Measurements from ENCODE around the gene RGL4. TPM values are rescaled to one million over a fixed set of nuclear protein-coding genes. Genes with fewer than 3 reads are reported as not detected.

Gene RGL4
- total RNA-seq, 5 donors from 2014 or later (not counting 1 experiment from before 2014, with no cell fraction given): 10.6 to 28.9 (median 13.8) TPM

DNA sequence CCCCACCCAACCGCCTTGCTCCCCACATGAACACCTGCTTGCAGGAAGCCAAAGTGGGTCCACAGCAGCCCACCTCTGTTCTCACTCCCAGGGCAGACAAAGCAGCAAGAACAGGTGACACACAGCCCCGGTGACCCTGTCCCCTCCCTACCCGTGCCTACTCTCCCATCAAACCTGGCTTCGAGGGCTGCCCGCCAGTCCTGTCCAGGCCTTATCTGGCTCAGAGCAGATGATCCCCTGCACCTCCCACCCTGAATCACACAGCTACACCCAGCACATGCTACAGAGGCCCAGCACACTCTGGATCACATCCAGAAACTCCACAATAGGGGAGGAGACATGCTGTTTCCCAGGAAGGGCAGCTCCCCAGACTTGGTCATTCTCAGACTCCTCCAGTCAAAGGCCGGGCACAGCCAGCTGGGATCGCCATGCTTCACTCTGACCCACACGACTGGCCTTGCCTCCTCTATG lies 6.2 kb upstream of the RGL4 start:
- Histone ChIP-seq H3K36me3 (ENCODE audit: control insufficient read depth in 2 of 2, extremely low read depth in 1 of 2, insufficient read depth in 1 of 2, low read length in 1 of 2) (peaks cover 3 to 15% of the 10 kb centered on the region in 2 donors), H3K9me3 (no peaks in the 10 kb centered on the region), H3K4me1 (ENCODE audit: control insufficient read depth in 1 of 2, extremely low read depth in 1 of 2, insufficient read depth in 2 of 2, low read length in 2 of 2) (no peaks in the 10 kb centered on the region), H3K4me3 (ENCODE audit: control insufficient read depth in 1 of 2, extremely low read depth in 1 of 2, low read length in 1 of 2) (no peak overlapping the region), H3K27me3 (replicated peaks in 1 of 2; ENCODE audit: control insufficient read depth in 2 of 2, extremely low read depth in 1 of 2, insufficient read depth in 2 of 2, low read length in 1 of 2) (no peaks in the 10 kb centered on the region), H3K27ac (ENCODE audit: low read length) (no peak overlapping the region)
- ATAC-seq (replicated peaks in 1 of 4) (no peak), DNase-seq (no peak)
- Mint-ChIP-seq H3K4me1 (peaks cover 3 to 13% (median 4%) of the 10 kb centered on the region in 3 donors), H3K9me3 (no peaks in the 10 kb centered on the region), H3K36me3 (peaks cover 23% of the 10 kb centered on the region), H3K27ac (no peak overlapping the region), H3K27me3 (no peaks in the 10 kb centered on the region), H3K4me3 (no peak overlapping the region)
- ChIA-PET POLR2A (no interaction called here), CTCF (interaction anchor here in 1 of 2 donors (0.6 kb wide), 1 partner anchor 107 kb away, joined by 3 read pairs; no protein-coding TSS in a partner anchor)
- 93% methylated on average over 7 of the region's 8 CpGs for WGBS (ENCODE audit: insufficient coverage)

DNA sequence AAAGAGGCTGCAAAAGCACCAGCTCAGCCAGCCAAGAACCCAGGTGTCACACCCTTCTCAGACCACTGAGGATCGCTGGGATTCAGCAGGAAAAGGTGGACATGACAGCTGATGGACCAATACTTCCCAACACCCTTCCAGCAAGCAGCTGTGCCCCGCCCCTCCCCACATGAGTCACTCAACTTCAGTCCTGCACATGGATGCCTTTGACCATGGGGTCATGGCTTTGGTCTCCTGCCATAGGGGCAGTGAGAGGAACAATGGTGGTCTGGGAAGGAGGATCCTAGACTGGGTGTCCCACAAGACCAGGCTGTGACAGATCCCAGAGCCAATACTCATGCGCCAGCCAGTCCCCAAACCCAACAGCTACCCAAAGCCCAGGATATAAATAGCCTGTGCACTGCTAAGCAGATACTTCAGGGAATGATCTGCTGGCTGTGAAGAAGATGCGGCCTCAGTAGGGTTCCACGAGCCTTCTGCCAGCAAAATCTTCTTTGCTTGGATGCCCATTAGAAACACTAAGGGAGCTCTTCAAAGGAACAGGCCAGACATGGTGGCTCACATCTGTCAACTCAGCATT lies 5.5 kb upstream of the RGL4 start:
- H3K36me3 Mint-ChIP-seq: peaks cover 24% of the 10 kb centered on the region
- Histone ChIP-seq H3K36me3 (ENCODE audit: control insufficient read depth in 2 of 2, extremely low read depth in 1 of 2, insufficient read depth in 1 of 2, low read length in 1 of 2) (peaks cover 3 to 15% of the 10 kb centered on the region in 2 donors), H3K9me3 (no peaks in the 10 kb centered on the region), H3K4me1 (ENCODE audit: control insufficient read depth in 1 of 2, extremely low read depth in 1 of 2, insufficient read depth in 2 of 2, low read length in 2 of 2) (no peaks in the 10 kb centered on the region), H3K4me3 (ENCODE audit: control insufficient read depth in 1 of 2, extremely low read depth in 1 of 2, low read length in 1 of 2) (no peak overlapping the region), H3K27ac (ENCODE audit: low read length) (no peak overlapping the region), H3K27me3 (replicated peaks in 1 of 2; ENCODE audit: control insufficient read depth in 2 of 2, extremely low read depth in 1 of 2, insufficient read depth in 2 of 2, low read length in 1 of 2) (no peaks in the 10 kb centered on the region)
- POLR2A ChIA-PET: no interaction called here
- DNase-seq: no peak
- no peak overlapping the region for H3K4me3 Mint-ChIP-seq
- CTCF ChIA-PET: no interaction called here
- H3K4me1 Mint-ChIP-seq: peaks cover 3 to 12% (median 4%) of the 10 kb centered on the region in 3 donors
- ATAC-seq (replicated peaks in 1 of 4): no peak
- H3K27me3 Mint-ChIP-seq: no peaks in the 10 kb centered on the region
- H3K27ac Mint-ChIP-seq: no peak overlapping the region
- 100% methylated on average over 3 of the region's 5 CpGs for WGBS (ENCODE audit: insufficient coverage)
- H3K9me3 Mint-ChIP-seq: no peaks in the 10 kb centered on the region

- ATAC-seq (replicated peaks in 1 of 4): peak in 1 of 4 experiments; percentile 35
- H3K4me3 ChIP-seq (ENCODE audit: control insufficient read depth in 1 of 2, extremely low read depth in 1 of 2, low read length in 1 of 2): no peak overlapping the region
- CTCF ChIA-PET: interaction anchor here in 1 of 2 donors (0.6 kb wide), 1 partner anchor 13 kb away, joined by 4 read pairs; no protein-coding TSS in a partner anchor
Observed at GRCh38 chr22:23686416-23687024, 4.3 kb upstream of the RGL4 start.

DNA sequence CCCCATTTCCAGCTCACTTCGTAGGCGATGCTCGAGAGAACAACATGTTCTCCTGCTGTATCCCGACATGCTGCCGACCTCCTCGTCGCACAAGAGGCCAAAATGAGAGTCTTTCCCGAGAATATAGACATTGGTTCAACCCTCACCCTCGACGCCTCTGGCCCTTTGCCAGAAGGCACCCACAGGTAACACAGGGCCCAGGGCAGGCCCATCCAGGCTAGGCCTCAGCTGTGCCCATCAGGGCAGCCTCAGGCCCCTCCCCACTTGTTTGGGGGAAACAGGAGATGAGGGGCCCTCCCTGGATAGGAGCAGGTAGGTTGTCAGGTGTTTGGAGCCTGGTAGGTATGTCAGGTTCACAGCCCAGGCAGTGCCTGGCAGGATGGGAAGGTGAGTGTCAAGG lies 2.7 kb upstream of the RGL4 start:
- CTCF ChIA-PET: no interaction called here

More at GRCh38 chr22:23686416-23687024, 4.3 kb upstream of the RGL4 start:
- H3K9me3 Mint-ChIP-seq: no peaks in the 10 kb centered on the region
- no peak overlapping the region for H3K27ac Mint-ChIP-seq
- POLR2A ChIA-PET: no interaction called here
- no peaks in the 10 kb centered on the region for H3K4me1 ChIP-seq (ENCODE audit: control insufficient read depth in 1 of 2, extremely low read depth in 1 of 2, insufficient read depth in 2 of 2, low read length in 2 of 2)
- H3K36me3 Mint-ChIP-seq: peaks cover 28% of the 10 kb centered on the region
- no peak overlapping the region for H3K27ac ChIP-seq (ENCODE audit: low read length)
- no peaks in the 10 kb centered on the region for H3K9me3 ChIP-seq
- H3K36me3 ChIP-seq (ENCODE audit: control insufficient read depth in 2 of 2, extremely low read depth in 1 of 2, insufficient read depth in 1 of 2, low read length in 1 of 2): peaks cover 0 to 16% of the 10 kb centered on the region in 2 donors
- no peaks in the 10 kb centered on the region for H3K27me3 Mint-ChIP-seq
- no peak overlapping the region for H3K4me3 Mint-ChIP-seq
- H3K27me3 ChIP-seq (replicated peaks in 1 of 2; ENCODE audit: control insufficient read depth in 2 of 2, extremely low read depth in 1 of 2, insufficient read depth in 2 of 2, low read length in 1 of 2): no peaks in the 10 kb centered on the region
- H3K4me1 Mint-ChIP-seq: peaks cover 3 to 5% (median 4%) of the 10 kb centered on the region in 3 donors
- WGBS (ENCODE audit: insufficient coverage): 79% methylated on average over 6 of the region's 7 CpGs
- DNase-seq: no peak

GRCh38 chr22:23688571-23688970 lies 2.2 kb upstream of the RGL4 start:
- no peak overlapping the region for H3K27ac ChIP-seq (ENCODE audit: low read length)
- H3K9me3 Mint-ChIP-seq: no peaks in the 10 kb centered on the region
- no peaks in the 10 kb centered on the region for H3K27me3 Mint-ChIP-seq
- H3K36me3 ChIP-seq (ENCODE audit: control insufficient read depth in 2 of 2, extremely low read depth in 1 of 2, insufficient read depth in 1 of 2, low read length in 1 of 2): peaks cover 5 to 18% of the 10 kb centered on the region in 2 donors
- H3K4me3 ChIP-seq (ENCODE audit: control insufficient read depth in 1 of 2, extremely low read depth in 1 of 2, low read length in 1 of 2): no peak overlapping the region
- no peaks in the 10 kb centered on the region for H3K4me1 ChIP-seq (ENCODE audit: control insufficient read depth in 1 of 2, extremely low read depth in 1 of 2, insufficient read depth in 2 of 2, low read length in 2 of 2)
- peaks cover 19% of the 10 kb centered on the region for H3K36me3 Mint-ChIP-seq
- peaks cover 5 to 7% (median 5%) of the 10 kb centered on the region in 3 donors for H3K4me1 Mint-ChIP-seq
- no peaks in the 10 kb centered on the region for H3K27me3 ChIP-seq (replicated peaks in 1 of 2; ENCODE audit: control insufficient read depth in 2 of 2, extremely low read depth in 1 of 2, insufficient read depth in 2 of 2, low read length in 1 of 2)
- ChIA-PET POLR2A (no interaction called here), CTCF (no interaction called here)
- 100% methylated on average over 4 of the region's 9 CpGs for WGBS (ENCODE audit: insufficient coverage)
- H3K4me3 Mint-ChIP-seq: no peak overlapping the region
- ATAC-seq (replicated peaks in 1 of 4): no peak
- no peaks in the 10 kb centered on the region for H3K9me3 ChIP-seq
- no peak overlapping the region for H3K27ac Mint-ChIP-seq
- no peak for DNase-seq

More for the DNA sequence above, 2.7 kb upstream of the RGL4 start:
- POLR2A ChIA-PET: no interaction called here
- no peaks in the 10 kb centered on the region for H3K27me3 Mint-ChIP-seq
- H3K4me1 Mint-ChIP-seq: peaks cover 5 to 7% (median 5%) of the 10 kb centered on the region in 3 donors
- no peak overlapping the region for H3K4me3 Mint-ChIP-seq
- 96% methylated on average over 10 of the region's 10 CpGs for WGBS (ENCODE audit: insufficient coverage)
- ATAC-seq (replicated peaks in 1 of 4): no peak
- H3K4me3 ChIP-seq (ENCODE audit: control insufficient read depth in 1 of 2, extremely low read depth in 1 of 2, low read length in 1 of 2): no peak overlapping the region
- H3K27ac Mint-ChIP-seq: no peak overlapping the region
- peaks cover 19% of the 10 kb centered on the region for H3K36me3 Mint-ChIP-seq
- H3K9me3 Mint-ChIP-seq: no peaks in the 10 kb centered on the region
- no peak for DNase-seq
- H3K27ac ChIP-seq (ENCODE audit: low read length): no peak overlapping the region
- no peaks in the 10 kb centered on the region for H3K4me1 ChIP-seq (ENCODE audit: control insufficient read depth in 1 of 2, extremely low read depth in 1 of 2, insufficient read depth in 2 of 2, low read length in 2 of 2)
- no peaks in the 10 kb centered on the region for H3K9me3 ChIP-seq
- H3K36me3 ChIP-seq (ENCODE audit: control insufficient read depth in 2 of 2, extremely low read depth in 1 of 2, insufficient read depth in 1 of 2, low read length in 1 of 2): peaks cover 5 to 14% of the 10 kb centered on the region in 2 donors
- H3K27me3 ChIP-seq (replicated peaks in 1 of 2; ENCODE audit: control insufficient read depth in 2 of 2, extremely low read depth in 1 of 2, insufficient read depth in 2 of 2, low read length in 1 of 2): no peaks in the 10 kb centered on the region

DNA sequence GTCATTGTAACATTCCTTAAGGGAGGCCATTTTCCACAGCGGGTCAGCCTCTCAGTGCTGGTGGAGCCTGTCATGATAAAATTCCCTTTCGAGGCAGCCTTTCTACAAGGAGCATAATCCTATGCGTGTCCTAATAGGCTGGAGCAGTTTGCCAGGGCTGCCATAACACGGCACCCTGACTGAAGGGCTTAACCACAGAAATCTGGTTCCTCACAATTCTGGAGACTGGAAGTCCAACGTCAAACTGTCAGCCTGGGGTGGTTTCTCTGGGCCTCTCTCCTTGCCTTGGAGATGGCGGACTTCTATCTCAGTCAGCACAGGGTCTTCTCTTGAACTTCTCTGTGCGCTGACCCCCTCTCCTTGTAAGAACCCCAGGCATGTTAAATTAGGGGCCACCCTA lies 1.4 kb upstream of the RGL4 start:
- ChIA-PET POLR2A (no interaction called here), CTCF (no interaction called here)
- Histone ChIP-seq H3K9me3 (no peaks in the 10 kb centered on the region), H3K4me1 (ENCODE audit: control insufficient read depth in 1 of 2, extremely low read depth in 1 of 2, insufficient read depth in 2 of 2, low read length in 2 of 2) (peaks cover 0 to 5% of the 10 kb centered on the region in 2 experiments), H3K27me3 (replicated peaks in 1 of 2; ENCODE audit: control insufficient read depth in 2 of 2, extremely low read depth in 1 of 2, insufficient read depth in 2 of 2, low read length in 1 of 2) (no peaks in the 10 kb centered on the region), H3K27ac (ENCODE audit: low read length) (no peak overlapping the region), H3K36me3 (ENCODE audit: control insufficient read depth in 2 of 2, extremely low read depth in 1 of 2, insufficient read depth in 1 of 2, low read length in 1 of 2) (peaks cover 5 to 26% of the 10 kb centered on the region in 2 donors), H3K4me3 (ENCODE audit: control insufficient read depth in 1 of 2, extremely low read depth in 1 of 2, low read length in 1 of 2) (no peak overlapping the region)
- Mint-ChIP-seq H3K27me3 (no peaks in the 10 kb centered on the region), H3K4me3 (no peak overlapping the region), H3K27ac (no peak overlapping the region), H3K9me3 (no peaks in the 10 kb centered on the region), H3K36me3 (peaks cover 25% of the 10 kb centered on the region), H3K4me1 (peaks cover 5 to 12% (median 7%) of the 10 kb centered on the region in 3 donors)
- WGBS (ENCODE audit: insufficient coverage): 98% methylated on average over 4 of the region's 7 CpGs
- ATAC-seq (replicated peaks in 1 of 4): no peak
- no peak for DNase-seq

Measured in T-cell (primary cell).